GM13976 (cell line): ENCODE results near the gene YWHAH.
A peak's percentile ranks its signal among the peaks of the same experiment; 100 is the strongest.

Experiments
- DNase-seq: peaks from one replicate; pipeline ENCODE4 v3.0.0; 2012; ENCODE audit warnings: low spot score
- CTCF ChIP-seq: IDR thresholded peaks from 2 replicates; pipeline ENCODE4 v1.5.1; 2012; ENCODE audit warnings: borderline replicate concordance, mild to moderate bottlenecking; ENCODE audit not compliant: insufficient read depth; ENCODE audit errors: extremely low read depth, missing control alignments, control extremely low read depth
- in situ Hi-C: fragments of 300-500 bp; cut with MboI; formaldehyde crosslinking; loops from one replicate; pipeline ENCODE4 v1.12.0; 2022; ENCODE audit warnings: low sequenced_read_pairs, mixed read lengths, inconsistent platforms; ENCODE audit not compliant: unreplicated experiment

Gene YWHAH

GRCh38 chr22:31911565-31912406, 32.5 kb upstream of the YWHAH start:
- in situ Hi-C loops: no loop called here
- no peak for TF ChIP-seq CTCF
- DNase-seq: no peak

- in situ Hi-C loops: no loop called here
- TF ChIP-seq CTCF: no peak
- no peak for DNase-seq
These were observed 32.0 kb upstream of the YWHAH start for GRCh38 chr22:31912407-31912743.

- no peak for TF ChIP-seq CTCF
- in situ Hi-C loops: no loop called here
- DNase-seq: no peak
These were observed 28.7 kb upstream of the YWHAH start for GRCh38 chr22:31915586-31915985.

- in situ Hi-C loops: no loop called here
- peak; percentile 2 for TF ChIP-seq CTCF
- peak; percentile 63 for DNase-seq
These were observed 27.0 kb upstream of the YWHAH start for GRCh38 chr22:31917227-31917921.

- DNase-seq: no peak
- in situ Hi-C loops: no loop called here
- TF ChIP-seq CTCF: no peak
These were observed 24.6 kb upstream of the YWHAH start for GRCh38 chr22:31919730-31920129.

- TF ChIP-seq CTCF: no peak
- in situ Hi-C loops: no loop called here
These were observed 24.0 kb upstream of the YWHAH start for GRCh38 chr22:31920306-31920705.

More at GRCh38 chr22:31920306-31920705, 24.0 kb upstream of the YWHAH start:
- no peak for DNase-seq
